ENCODE results near the gene TUBA1B. TPM values are rescaled to one million over a fixed set of nuclear protein-coding genes. Genes with fewer than 3 reads are reported as not detected.

Gene TUBA1B
- total RNA-seq, result 451 and 3,354 TPM in 2 replicates

GRCh38 chr12:49131051-49131893 lies at the start of gene TUBA1B:
TSS of gene TUBA1B (minus strand) at chr12:49131395. CDS start at chr12:49131300, 95 bp downstream.

GRCh38 chr12:49110464-49111155 lies 20.6 kb downstream of the TUBA1B start, which contains the start of gene LMBR1L:
TSS of gene LMBR1L (minus strand) at chr12:49110847. CDS start at chr12:49110555, 292 bp downstream.

DNA sequence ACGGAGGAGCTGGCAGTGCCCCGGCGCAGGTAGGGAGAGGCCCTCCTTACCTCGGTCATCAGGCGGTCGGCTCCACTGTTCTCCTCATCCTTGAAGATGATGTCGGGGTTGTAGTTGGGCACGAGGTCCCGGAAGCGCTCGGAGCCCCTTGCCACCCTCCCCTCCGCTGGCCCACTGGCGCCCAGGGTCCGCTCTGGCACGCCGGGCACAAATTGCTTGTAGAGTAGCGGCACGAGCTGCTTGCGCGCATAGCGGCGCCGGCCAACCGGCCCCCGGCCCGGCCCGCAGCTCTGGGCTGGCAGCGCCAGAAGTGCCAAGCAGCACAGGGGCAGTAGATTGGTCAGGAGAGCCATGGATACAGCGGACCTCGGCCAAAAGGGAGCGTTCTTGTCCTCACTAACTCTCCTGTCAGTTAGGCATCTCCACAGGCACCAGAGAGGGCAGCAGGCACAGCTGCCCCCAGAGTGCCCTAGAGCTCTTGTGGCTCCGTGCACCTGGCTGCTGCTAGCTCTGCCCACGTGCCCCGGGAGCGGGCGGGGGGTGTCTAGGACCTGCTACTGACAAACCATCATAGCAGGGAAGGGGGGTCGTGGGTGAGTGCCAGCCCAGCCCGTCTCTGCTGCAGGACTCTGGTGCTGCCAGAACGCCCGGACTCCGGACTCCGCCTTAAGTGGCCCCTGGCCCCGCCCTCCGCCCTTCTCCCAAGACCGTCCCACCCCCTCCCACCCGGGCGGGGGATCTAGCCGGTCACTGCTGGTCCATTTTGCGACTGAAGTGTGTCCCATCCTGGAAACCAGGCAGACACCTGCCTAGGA lies 36.8 kb downstream of the TUBA1B start, which contains the start of gene DHH:
TSS of gene DHH (minus strand) at position 642 of the 815 bp plus-strand sequence. CDS start at position 353, 289 bp downstream.

Small RNAs within 50 kb of the gene (small RNA-seq; reads per million reads assigned to genes)
- not detected for gene RF00019

Other genes with a start within 250 kb of the TUBA1B start
- gene FKBP11, start 205.9 kb downstream of the TUBA1B start, total RNA-seq, result 34.1 and 47.1 TPM in 2 replicates
- 19.6 and 45.4 TPM in 2 replicates for gene ARF3, start 173.9 kb downstream of the TUBA1B start, total RNA-seq
- 0.22 and 0.39 TPM in 2 replicates for gene WNT10B, start 159.7 kb downstream of the TUBA1B start, total RNA-seq
- 0.11 TPM in 1 of 2 replicates, not detected in the other for gene WNT1, start 153.1 kb downstream of the TUBA1B start, total RNA-seq
- gene DDN, start 132.0 kb downstream of the TUBA1B start, total RNA-seq, result under 0.01 and 0.22 TPM in 2 replicates
- gene PRKAG1, start 112.6 kb downstream of the TUBA1B start, total RNA-seq, result 72.2 and 74.6 TPM in 2 replicates
- gene KMT2D, start 70.6 kb downstream of the TUBA1B start, total RNA-seq, result 32.1 and 41.2 TPM in 2 replicates
- gene RHEBL1, start 61.4 kb downstream of the TUBA1B start, total RNA-seq, result not detected in 2 replicates
- under 0.01 TPM in 1 of 2 replicates, not detected in the other for gene DHH, start 36.6 kb downstream of the TUBA1B start, total RNA-seq
- gene LMBR1L, start 20.5 kb downstream of the TUBA1B start, total RNA-seq, result 41.3 and 81.3 TPM in 2 replicates
- gene TUBA1A, start 57.7 kb upstream of the TUBA1B start, total RNA-seq, result 180 and 234 TPM in 2 replicates
- 221 and 908 TPM in 2 replicates for gene TUBA1C, start 133.7 kb upstream of the TUBA1B start, total RNA-seq
- gene PRPH, start 163.8 kb upstream of the TUBA1B start, total RNA-seq, result not detected in 2 replicates
- gene TROAP, start 191.9 kb upstream of the TUBA1B start, total RNA-seq, result 2.7 and 7.6 TPM in 2 replicates
- not detected in 2 replicates for gene C1QL4, start 205.8 kb upstream of the TUBA1B start, total RNA-seq
- under 0.01 and 0.79 TPM in 2 replicates for gene DNAJC22, start 215.5 kb upstream of the TUBA1B start, total RNA-seq
- 15.7 and 28.3 TPM in 2 replicates for gene SPATS2, start 236.1 kb upstream of the TUBA1B start, total RNA-seq

Measured in placental epithelial cell (primary cell).